Renal cortex interstitium (tissue), 11 donors: ENCODE data around the gene SMIM43. TPM values are rescaled to one million over a fixed set of nuclear protein-coding genes. Genes with fewer than 3 reads are reported as not detected.
A peak's percentile ranks its signal among the peaks of the same experiment; 100 is the strongest.
"Not testable (repeated sequence)": the region's sequence is repeated elsewhere in the genome, so short reads cannot be mapped to it uniquely, and the experiment has no call there.

ENCODE experiments used
- DNase-seq, 11 donors: peaks; one replicate each; pipeline ENCODE4 v3.0.0-alpha.2; 2013; ENCODE audit warnings: low read depth in 9 of 11, low spot score in 4 of 11; ENCODE audit errors: extremely low read depth in 1 of 11
- polyA plus RNA-seq, 3 donors: library from polyadenylated mRNA; unstranded; fragments of 120-200 nt; gene quantifications; one replicate each; pipeline ENCODE4 v1.2.1, GENCODE V29; 2013; ENCODE audit not compliant: insufficient read length in 3 of 3

The SMIM43 gene
- polyA plus RNA-seq, 3 donors: 0.58 to 0.79 (median 0.62) TPM

- DNase-seq: no peak
These were observed 23.2 kb downstream of the SMIM43 start for GRCh38 chr4:121741751-121742150.

- no peak for DNase-seq
These were observed 24.1 kb downstream of the SMIM43 start for GRCh38 chr4:121740796-121741409.

GRCh38 chr4:121739575-121739974 is 25.4 kb downstream of the SMIM43 start:
- DNase-seq: peak in 1 of 11 donors; percentile 22

GRCh38 chr4:121738780-121739535 is 26.0 kb downstream of the SMIM43 start:
- DNase-seq: peak; percentile 32 to 69 (median 50)

- DNase-seq: no peak
These were observed 27.0 kb downstream of the SMIM43 start for GRCh38 chr4:121737846-121738554.

GRCh38 chr4:121736735-121737351 is 28.1 kb downstream of the SMIM43 start:
- DNase-seq: peak in 3 of 11 donors; percentile 14 to 39 (median 38)

GRCh38 chr4:121734571-121734970 is 30.4 kb downstream of the SMIM43 start:
- DNase-seq: no peak

- DNase-seq: no peak
These were observed 31.0 kb downstream of the SMIM43 start for GRCh38 chr4:121733942-121734341.

- not testable (repeated sequence) for DNase-seq
These were observed 35.2 kb downstream of the SMIM43 start for GRCh38 chr4:121729753-121730152.

- no peak for DNase-seq
These were observed 36.2 kb downstream of the SMIM43 start for GRCh38 chr4:121728798-121729226.

GRCh38 chr4:121728066-121728465 is 36.9 kb downstream of the SMIM43 start:
- DNase-seq: no peak

- DNase-seq: peak in 2 of 11 donors; percentile 8 to 23
These were observed 38.2 kb downstream of the SMIM43 start for GRCh38 chr4:121726642-121727268.

- DNase-seq: no peak
These were observed 40.3 kb downstream of the SMIM43 start for GRCh38 chr4:121724671-121725070.

GRCh38 chr4:121721700-121722099 is 43.3 kb downstream of the SMIM43 start:
- DNase-seq: no peak

GRCh38 chr4:121720109-121720508 is 44.9 kb downstream of the SMIM43 start:
- DNase-seq: no peak

- no peak for DNase-seq
These were observed 47.2 kb downstream of the SMIM43 start for GRCh38 chr4:121717680-121718237.

GRCh38 chr4:121714548-121714947 is 50.4 kb downstream of the SMIM43 start:
- no peak for DNase-seq

GRCh38 chr4:121712783-121713182 is 52.2 kb downstream of the SMIM43 start:
- DNase-seq: no peak
